K562 (cell line): Measurements from ENCODE around the gene CDKL1. TPM values are rescaled to one million over a fixed set of nuclear protein-coding genes. Genes with fewer than 3 reads are reported as not detected.

Experiments used
- ARNT ChIP-seq, 2 experiments: fragments of 450-650 bp; IDR thresholded peaks; 2 replicates each; pipeline ENCODE4 v1.6.1; 2016; ENCODE audit warnings: mild to moderate bottlenecking in 1 of 2
- ATF6 ChIP-seq: sonication (generic); formaldehyde crosslinking; IDR thresholded peaks from 2 replicates; pipeline ENCODE4 v1.4.0; 2020; ENCODE audit warnings: mild to moderate bottlenecking, missing genetic modification reagents
- BACH1 ChIP-seq: fragments of 200-800 bp; sonication (Bioruptor generic); IDR thresholded peaks from 2 replicates; pipeline ENCODE4 v1.6.1; 2016; ENCODE audit warnings: missing genetic modification characterization, missing compliant biosample characterization
- BDP1 ChIP-seq: IDR thresholded peaks from 3 replicates; pipeline ENCODE4 v1.6.1; 2011; ENCODE audit not compliant: insufficient read length, insufficient read depth
- CREB5 ChIP-seq: fragments of 250-450 bp; sonication (Bioruptor Pico); IDR thresholded peaks from 2 replicates; pipeline ENCODE4 v1.5.0; 2020; ENCODE audit warnings: mild to moderate bottlenecking
- DMBX1 ChIP-seq: fragments of 250-450 bp; sonication (Bioruptor Pico); IDR thresholded peaks from 2 replicates; pipeline ENCODE4 v1.8.0; 2022; ENCODE audit warnings: inconsistent platforms, mild to moderate bottlenecking, moderate library complexity, borderline replicate concordance
- FOXJ2 ChIP-seq: fragments of 200-800 bp; sonication (Bioruptor generic); IDR thresholded peaks from 2 replicates; pipeline ENCODE4 v1.6.1; 2016; ENCODE audit warnings: missing genetic modification characterization, missing compliant biosample characterization
- HDAC2 ChIP-seq: fragments of 450-650 bp; IDR thresholded peaks from 2 replicates; pipeline ENCODE4 v1.6.1; 2016; ENCODE audit warnings: mild to moderate bottlenecking
- MEIS2 ChIP-seq: fragments of 450-650 bp; IDR thresholded peaks from 2 replicates; pipeline ENCODE4 v1.6.1; 2014; ENCODE audit warnings: mild to moderate bottlenecking; ENCODE audit not compliant: partially characterized antibody
- MYBL2 ChIP-seq, 2 experiments: fragments of 450-650 bp in 1 of 2; sonication (generic) in 1 of 2; formaldehyde crosslinking in 1 of 2; IDR thresholded peaks; 2 replicates each; pipeline versions ENCODE4 v1.6.1 to v1.8.1; 2017 to 2022; ENCODE audit warnings: borderline replicate concordance in 1 of 2, inconsistent platforms in 1 of 2, low read depth in 1 of 2, mild to moderate bottlenecking in 1 of 2, missing genetic modification reagents in 1 of 2, moderate library complexity in 1 of 2
- NR4A1 ChIP-seq, 2 experiments: fragments of 250-450 bp in 1 of 2; fragments of 450-650 bp in 1 of 2; sonication (Bioruptor Pico) in 1 of 2; IDR thresholded peaks; 2 replicates each; pipeline versions ENCODE4 v1.4.0 to v1.6.1; 2016 to 2020; ENCODE audit warnings: mild to moderate bottlenecking in 2 of 2, missing compliant biosample characterization in 1 of 2, missing genetic modification characterization in 1 of 2, moderate library complexity in 1 of 2
- SMAD4 ChIP-seq: fragments of 250-450 bp; sonication (Bioruptor Pico); conservative IDR thresholded peaks from 2 replicates; pipeline ENCODE4 v1.8.0; 2021; ENCODE audit warnings: inconsistent platforms, mild to moderate bottlenecking, moderate library complexity
- SRSF9 ChIP-seq: fragments of 200-400 bp; formaldehyde crosslinking; IDR thresholded peaks from 2 replicates; pipeline ENCODE4 v1.6.1; 2017; ENCODE audit warnings: low read depth, low read length, borderline replicate concordance
- TEAD4 ChIP-seq, 2 experiments: sonication (generic) in 1 of 2; formaldehyde crosslinking in 1 of 2; IDR thresholded peaks; 2 replicates each; pipeline versions ENCODE4 v1.6.1 to v1.8.0; 2012 to 2022; ENCODE audit warnings: borderline replicate concordance in 1 of 2, inconsistent platforms in 1 of 2, low read length in 1 of 2, mild to moderate bottlenecking in 1 of 2, missing genetic modification reagents in 1 of 2
- TSHZ1 ChIP-seq: fragments of 250-450 bp; sonication (Bioruptor Pico); IDR thresholded peaks from 2 replicates; pipeline ENCODE4 v1.4.0; 2020; ENCODE audit warnings: mild to moderate bottlenecking, moderate library complexity
- ZBTB34 ChIP-seq: fragments of 250-450 bp; sonication (Bioruptor Pico); IDR thresholded peaks from 2 replicates; pipeline ENCODE4 v1.8.0; 2021; ENCODE audit warnings: mild to moderate bottlenecking, moderate library complexity
- ZBTB8A ChIP-seq: fragments of 450-650 bp; IDR thresholded peaks from 2 replicates; pipeline ENCODE4 v1.6.1; 2018; ENCODE audit warnings: mild to moderate bottlenecking, moderate library complexity; ENCODE audit not compliant: partially characterized antibody
- polyA plus RNA-seq, 8 experiments: library from polyadenylated mRNA; depleted of rRNA in 4 of 8; stranded (reverse) in 5 of 8; unstranded in 3 of 8; fragments of >200 nt; fragmentation: Nextera tagmentation in 2 of 8; fragmentation: Illumina TruSeq in 1 of 8; extraction: Ambion mirVana in 2 of 8; extraction: Trizol in 1 of 8; gene quantifications; 2 replicates each; pipeline versions ENCODE4 v1.2.1 to v1.2.3, GENCODE V29; 2011 to 2014; ENCODE audit warnings: inconsistent platforms in 1 of 8, missing spikeins in 1 of 8
- total RNA-seq, 7 experiments: library from RNA; depleted of rRNA in 6 of 7; stranded (reverse); fragments of >200 nt in 6 of 7; fragmentation: Illumina TruSeq in 2 of 7; extraction: Trizol in 2 of 7; gene quantifications; 2 replicates each; pipeline versions ENCODE4 v1.2.1 to v1.2.3, GENCODE V29; 2011 to 2021; ENCODE audit warnings: low replicate concordance in 1 of 7

Gene CDKL1
- total and polyA plus RNA-seq, 9 of the 15 experiments (the other 6 are each of a cell fraction or from before 2014, with no cell fraction given), result 2.3 to 35.0 (median 7.5) TPM

GRCh38 chr14:50342221-50343078, 54.2 kb downstream of the CDKL1 start (continued):
- no peak for TF ChIP-seq ZBTB34
- no peak for TF ChIP-seq TSHZ1 (CRISPR knock-in tag)
- TF ChIP-seq SRSF9, result no peak
- no peak for TF ChIP-seq BDP1
- TF ChIP-seq FOXJ2 (tag), result peak; percentile 74; the same call in 1 of the 2 replicates
- peak; percentile 78 for TF ChIP-seq TEAD4 (IDR thresholded peaks at IDR 0.05; ENCODE audit: low read length)
- no peak for TF ChIP-seq TEAD4 (CRISPR knock-in tag; IDR thresholded peaks at IDR 0.05; ENCODE audit: borderline replicate concordance)
- TF ChIP-seq DMBX1, result peak; percentile 25; the same call in 1 of the 2 replicates
- TF ChIP-seq ATF6 (CRISPR knock-in tag), result no peak
- TF ChIP-seq NR4A1 (CRISPR knock-in tag; IDR thresholded peaks at IDR 0.05), result no peak
- TF ChIP-seq NR4A1 (tag; IDR thresholded peaks at IDR 0.05), result no peak
- no peak for TF ChIP-seq CREB5 (CRISPR knock-in tag)
- 0 out of 2 replicates have a peak, but pooled peaks have one; percentile 37 for TF ChIP-seq HDAC2
- no peak for TF ChIP-seq MYBL2 (IDR thresholded peaks at IDR 0.05; ENCODE audit: low read depth)
- TF ChIP-seq MYBL2 (CRISPR knock-in tag; IDR thresholded peaks at IDR 0.05; ENCODE audit: borderline replicate concordance), result no peak
- peak; percentile 49 for TF ChIP-seq MEIS2
- TF ChIP-seq SMAD4, result no peak; the same call in 1 of the 2 replicates
- no peak for TF ChIP-seq ZBTB8A
- TF ChIP-seq BACH1 (tag), result 0 out of 2 replicates have a peak, but pooled peaks have one; percentile 17
- peak in 1 of 2 experiments; percentile 53; a peak in 1 of 4 replicates for TF ChIP-seq ARNT (IDR thresholded peaks at IDR 0.05)
